ENCODE data around the gene CD300LD.

CD300LD gene

GRCh38 chr17:74543406-74543805 is 48.7 kb downstream of the CD300LD start:
- no peak for DNase-seq

GRCh38 chr17:74542727-74543383 is 49.2 kb downstream of the CD300LD start:
- DNase-seq = no peak

GRCh38 chr17:74542166-74542565 is 49.9 kb downstream of the CD300LD start:
- DNase-seq = no peak

- no peak for DNase-seq
These were observed 50.6 kb downstream of the CD300LD start for GRCh38 chr17:74541176-74542111.

- DNase-seq = no peak
These were observed 52.7 kb downstream of the CD300LD start for GRCh38 chr17:74539281-74539820.

- DNase-seq = no peak
These were observed 55.2 kb downstream of the CD300LD start for GRCh38 chr17:74536890-74537289.

- no peak for DNase-seq
These were observed 60.0 kb downstream of the CD300LD start for GRCh38 chr17:74532115-74532514.

GRCh38 chr17:74531231-74531761 is 60.8 kb downstream of the CD300LD start, which contains the start of gene CD300LB:
Gene CD300LB (minus strand): TSS chr17:74531475. CDS start chr17:74531350, 125 bp downstream.
- no peak for DNase-seq

- DNase-seq = no peak
These were observed 61.3 kb downstream of the CD300LD start for GRCh38 chr17:74530831-74531150.
